TTC549 (cell line): Measurements from ENCODE around the gene TAC3.
"Not testable (repeated sequence)": the region's sequence is repeated elsewhere in the genome, so short reads cannot be mapped to it uniquely, and the experiment has no call there.

Experiments used
- FAIRE-seq: peaks from 2 replicates; lab custom pipeline; 2012; peaks lifted over from hg19 to GRCh38; lab: Jason Lieb, UNC

The TAC3 gene

GRCh38 chr12:56980941-56981530 lies 35.3 kb downstream of the TAC3 start:
- no peak for FAIRE-seq

- FAIRE-seq = no peak
These were observed 36.1 kb downstream of the TAC3 start for GRCh38 chr12:56980268-56980667.

- no peak for FAIRE-seq
These were observed 36.7 kb downstream of the TAC3 start for GRCh38 chr12:56979628-56980027.

- no peak for FAIRE-seq
These were observed 37.8 kb downstream of the TAC3 start for GRCh38 chr12:56978397-56979138.

GRCh38 chr12:56977361-56977760 lies 39.0 kb downstream of the TAC3 start:
- FAIRE-seq = not testable (repeated sequence)

- not testable (repeated sequence) for FAIRE-seq
These were observed 42.1 kb downstream of the TAC3 start for GRCh38 chr12:56974224-56974623.

- FAIRE-seq = not testable (repeated sequence)
These were observed 47.4 kb downstream of the TAC3 start for GRCh38 chr12:56968910-56969309.

- not testable (repeated sequence) for FAIRE-seq
These were observed 50.2 kb downstream of the TAC3 start for GRCh38 chr12:56965997-56966642.

- not testable (repeated sequence) for FAIRE-seq
These were observed 51.2 kb downstream of the TAC3 start for GRCh38 chr12:56965124-56965523.

GRCh38 chr12:56963557-56963956 lies 52.8 kb downstream of the TAC3 start:
- FAIRE-seq = not testable (repeated sequence)

- not testable (repeated sequence) for FAIRE-seq
These were observed 54.1 kb downstream of the TAC3 start for GRCh38 chr12:56962247-56962646.
